Ovary (tissue), 3 donors: ENCODE data around the gene CTCF.

ENCODE experiments used
- EP300 ChIP-seq: sonication (generic); formaldehyde crosslinking; IDR thresholded peaks from one replicate; pipeline ENCODE4 v1.6.1; 2017; ENCODE audit warnings: antibody characterized with exemption
- TF ChIP-seq, protein P1 (sequence below), 3 donors: fragments of 450-650 bp in 2 of 3; fragments of 200-600 bp in 1 of 3; IDR thresholded peaks; one replicate each; pipeline versions ENCODE4 v1.5.1 to v1.8.0; 2016 to 2022; ENCODE audit warnings: antibody characterized with exemption in 3 of 3, mild to moderate bottlenecking in 1 of 3
- donor health status: DM: no; HTN: no; CAD: no.

GRCh38 chr16:67676939-67677338, 114.6 kb downstream of the CTCF start:
- TF ChIP-seq, protein P1, sequence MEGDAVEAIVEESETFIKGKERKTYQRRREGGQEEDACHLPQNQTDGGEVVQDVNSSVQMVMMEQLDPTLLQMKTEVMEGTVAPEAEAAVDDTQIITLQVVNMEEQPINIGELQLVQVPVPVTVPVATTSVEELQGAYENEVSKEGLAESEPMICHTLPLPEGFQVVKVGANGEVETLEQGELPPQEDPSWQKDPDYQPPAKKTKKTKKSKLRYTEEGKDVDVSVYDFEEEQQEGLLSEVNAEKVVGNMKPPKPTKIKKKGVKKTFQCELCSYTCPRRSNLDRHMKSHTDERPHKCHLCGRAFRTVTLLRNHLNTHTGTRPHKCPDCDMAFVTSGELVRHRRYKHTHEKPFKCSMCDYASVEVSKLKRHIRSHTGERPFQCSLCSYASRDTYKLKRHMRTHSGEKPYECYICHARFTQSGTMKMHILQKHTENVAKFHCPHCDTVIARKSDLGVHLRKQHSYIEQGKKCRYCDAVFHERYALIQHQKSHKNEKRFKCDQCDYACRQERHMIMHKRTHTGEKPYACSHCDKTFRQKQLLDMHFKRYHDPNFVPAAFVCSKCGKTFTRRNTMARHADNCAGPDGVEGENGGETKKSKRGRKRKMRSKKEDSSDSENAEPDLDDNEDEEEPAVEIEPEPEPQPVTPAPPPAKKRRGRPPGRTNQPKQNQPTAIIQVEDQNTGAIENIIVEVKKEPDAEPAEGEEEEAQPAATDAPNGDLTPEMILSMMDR (IDR thresholded peaks at IDR 0.05) = no peak
- no peak for TF ChIP-seq EP300
